Measurements from ENCODE around the gene HOXB7.
A peak's percentile ranks its signal among the peaks of the same experiment; 100 is the strongest.

HOXB7 gene

GRCh38 chr17:48610282-48611211 lies at the start of gene HOXB7:
HOXB7 (minus strand) TSS chr17:48611017; CDS start chr17:48610918, 99 bp downstream.
- peak within 1 kb of the TSS; percentile 83 for H3K4me3 Mint-ChIP-seq
- DNase-seq: peak; percentile 77
- H3K4me1 Mint-ChIP-seq (ENCODE audit: low read depth): peaks cover 38% of the 10 kb centered on the region
- H3K36me3 Mint-ChIP-seq (ENCODE audit: low read depth): no peaks in the 10 kb centered on the region
- H3K9me3 Mint-ChIP-seq: no peaks in the 10 kb centered on the region
- H3K27ac Mint-ChIP-seq: peak within 1 kb of the TSS; percentile 71
- H3K27me3 Mint-ChIP-seq: peaks cover 89% of the 10 kb centered on the region

GRCh38 chr17:48655913-48656312 lies 45.1 kb upstream of the HOXB7 start:
- no peaks in the 10 kb centered on the region for H3K4me1 Mint-ChIP-seq (ENCODE audit: low read depth)
- H3K27me3 Mint-ChIP-seq: peaks cover 6% of the 10 kb centered on the region
- H3K27ac Mint-ChIP-seq: no peak overlapping the region
- no peaks in the 10 kb centered on the region for H3K36me3 Mint-ChIP-seq (ENCODE audit: low read depth)
- no peak for DNase-seq
- no peak overlapping the region for H3K4me3 Mint-ChIP-seq
- no peaks in the 10 kb centered on the region for H3K9me3 Mint-ChIP-seq

- Mint-ChIP-seq H3K4me1 (ENCODE audit: low read depth) (peaks cover 10% of the 10 kb centered on the region), H3K4me3 (no peak overlapping the region), H3K27me3 (peaks cover 47% of the 10 kb centered on the region), H3K27ac (no peak overlapping the region), H3K9me3 (no peaks in the 10 kb centered on the region), H3K36me3 (ENCODE audit: low read depth) (no peaks in the 10 kb centered on the region)
- no peak for DNase-seq
Measured at GRCh38 chr17:48649741-48650140, 38.9 kb upstream of the HOXB7 start.

GRCh38 chr17:48647963-48648245 lies 37.1 kb upstream of the HOXB7 start:
- Mint-ChIP-seq H3K4me3 (no peak overlapping the region), H3K27ac (no peak overlapping the region), H3K36me3 (ENCODE audit: low read depth) (no peaks in the 10 kb centered on the region), H3K4me1 (ENCODE audit: low read depth) (peaks cover 10% of the 10 kb centered on the region), H3K9me3 (no peaks in the 10 kb centered on the region), H3K27me3 (peaks cover 65% of the 10 kb centered on the region)
- no peak for DNase-seq

- Mint-ChIP-seq H3K4me1 (ENCODE audit: low read depth) (peaks cover 12% of the 10 kb centered on the region), H3K9me3 (no peaks in the 10 kb centered on the region), H3K27me3 (peaks cover 71% of the 10 kb centered on the region), H3K27ac (no peak overlapping the region), H3K4me3 (peak overlapping the region; percentile 57), H3K36me3 (ENCODE audit: low read depth) (no peaks in the 10 kb centered on the region)
- no peak for DNase-seq
Measured at GRCh38 chr17:48647103-48647962, 36.5 kb upstream of the HOXB7 start.

GRCh38 chr17:48646183-48647102 lies 35.6 kb upstream of the HOXB7 start:
- Mint-ChIP-seq H3K4me1 (ENCODE audit: low read depth) (peaks cover 17% of the 10 kb centered on the region), H3K27me3 (peaks cover 80% of the 10 kb centered on the region), H3K36me3 (ENCODE audit: low read depth) (no peaks in the 10 kb centered on the region), H3K27ac (no peak overlapping the region), H3K4me3 (peak overlapping the region; percentile 38), H3K9me3 (no peaks in the 10 kb centered on the region)
- no peak for DNase-seq

GRCh38 chr17:48645639-48646182 lies 34.9 kb upstream of the HOXB7 start:
- Mint-ChIP-seq H3K36me3 (ENCODE audit: low read depth) (no peaks in the 10 kb centered on the region), H3K4me1 (ENCODE audit: low read depth) (peaks cover 19% of the 10 kb centered on the region), H3K9me3 (no peaks in the 10 kb centered on the region), H3K27ac (no peak overlapping the region), H3K27me3 (peaks cover 85% of the 10 kb centered on the region), H3K4me3 (peak overlapping the region; percentile 20)
- no peak for DNase-seq

- no peaks in the 10 kb centered on the region for H3K9me3 Mint-ChIP-seq
- H3K27me3 Mint-ChIP-seq: peaks cover 87% of the 10 kb centered on the region
- no peak overlapping the region for H3K27ac Mint-ChIP-seq
- H3K4me3 Mint-ChIP-seq: no peak overlapping the region
- H3K36me3 Mint-ChIP-seq (ENCODE audit: low read depth): no peaks in the 10 kb centered on the region
- DNase-seq: no peak
- H3K4me1 Mint-ChIP-seq (ENCODE audit: low read depth): peaks cover 19% of the 10 kb centered on the region
Measured at GRCh38 chr17:48644910-48645557, 34.2 kb upstream of the HOXB7 start.

GRCh38 chr17:48644159-48644558 lies 33.3 kb upstream of the HOXB7 start:
- H3K9me3 Mint-ChIP-seq: no peaks in the 10 kb centered on the region
- no peaks in the 10 kb centered on the region for H3K36me3 Mint-ChIP-seq (ENCODE audit: low read depth)
- peaks cover 91% of the 10 kb centered on the region for H3K27me3 Mint-ChIP-seq
- DNase-seq: no peak
- no peak overlapping the region for H3K4me3 Mint-ChIP-seq
- no peak overlapping the region for H3K27ac Mint-ChIP-seq
- H3K4me1 Mint-ChIP-seq (ENCODE audit: low read depth): peaks cover 19% of the 10 kb centered on the region

GRCh38 chr17:48643697-48644012 lies 32.8 kb upstream of the HOXB7 start:
- H3K27me3 Mint-ChIP-seq: peaks cover 95% of the 10 kb centered on the region

GRCh38 chr17:48642843-48643696 lies 32.3 kb upstream of the HOXB7 start:
- Mint-ChIP-seq H3K27me3 (peaks cover 95% of the 10 kb centered on the region), H3K27ac (no peak overlapping the region), H3K4me1 (ENCODE audit: low read depth) (peaks cover 19% of the 10 kb centered on the region), H3K36me3 (ENCODE audit: low read depth) (no peaks in the 10 kb centered on the region), H3K4me3 (no peak overlapping the region), H3K9me3 (no peaks in the 10 kb centered on the region)
- no peak for DNase-seq

More at GRCh38 chr17:48643697-48644012, 32.8 kb upstream of the HOXB7 start:
- no peak for DNase-seq
- no peak overlapping the region for H3K4me3 Mint-ChIP-seq
- peaks cover 19% of the 10 kb centered on the region for H3K4me1 Mint-ChIP-seq (ENCODE audit: low read depth)
- H3K27ac Mint-ChIP-seq: no peak overlapping the region
- H3K9me3 Mint-ChIP-seq: no peaks in the 10 kb centered on the region
- H3K36me3 Mint-ChIP-seq (ENCODE audit: low read depth): no peaks in the 10 kb centered on the region

GRCh38 chr17:48642059-48642842 lies 31.4 kb upstream of the HOXB7 start:
- H3K9me3 Mint-ChIP-seq: no peaks in the 10 kb centered on the region

More at GRCh38 chr17:48642059-48642842, 31.4 kb upstream of the HOXB7 start:
- no peak overlapping the region for H3K27ac Mint-ChIP-seq
- H3K36me3 Mint-ChIP-seq (ENCODE audit: low read depth): no peaks in the 10 kb centered on the region
- no peak overlapping the region for H3K4me3 Mint-ChIP-seq
- peaks cover 13% of the 10 kb centered on the region for H3K4me1 Mint-ChIP-seq (ENCODE audit: low read depth)
- no peak for DNase-seq
- H3K27me3 Mint-ChIP-seq: peaks cover 96% of the 10 kb centered on the region

Data from activated T-cell treated with anti-CD3 and anti-CD28 coated beads, Interleukin-2, amount 50 U/mL, for 24 hours (primary cell).